K562 (cell line): ENCODE results near the gene FRMPD1. TPM values are rescaled to one million over a fixed set of nuclear protein-coding genes. Genes with fewer than 3 reads are reported as not detected.
"Not testable (repeated sequence)": the region's sequence is repeated elsewhere in the genome, so short reads cannot be mapped to it uniquely, and the experiment has no call there.

Experiments
- ATAC-seq: fragments of 200-7000 bp; cut with Tn5 transposase; 3 replicates; pipeline ENCODE4 v1.9.1; 2020; ENCODE audit warnings: moderate library complexity
- BruUV-seq: library from RNA; stranded (reverse); fragments of 400-500 nt; replicated peaks from 2 replicates; lab custom pipeline; 2021; lab: Mats Ljungman, UMichigan
- CTCF ChIA-PET: fragments of 300-600 bp; formaldehyde crosslinking; extraction: SDS; loops from one replicate; lab custom pipeline; 2021; ENCODE audit warnings: low intra/inter-chr PET ratio; lab: Yijun Ruan, JAX
- POLR2A ChIA-PET: fragments of 300-600, 350-650 bp; sonication (Branson Sonifier 250); formaldehyde crosslinking; extraction: SDS; loops from one replicate; lab custom pipeline; 2021; ENCODE audit warnings: antibody characterized with exemption, inconsistent platforms; lab: Yijun Ruan, JAX
- DNase-seq, 4 experiments: peaks; one replicate each; pipeline versions ENCODE4 v3.0.0 to v3.0.0-alpha.2; 2011 to 2018; ENCODE audit warnings: low spot score in 3 of 4, mixed read lengths in 3 of 4; ENCODE audit errors: extremely low read depth in 1 of 4
- FAIRE-seq: peaks from 2 replicates; lab custom pipeline; 2011; peaks lifted over from hg19 to GRCh38; lab: Jason Lieb, UNC
- H2AFZ ChIP-seq: 2 replicates; pipeline ENCODE4 v1.6.0; 2011; ENCODE audit warnings: low read depth, low read length, control low read depth, inconsistent platforms
- H3K27ac ChIP-seq: fragments of 200-600 bp; 3 replicates; pipeline ENCODE4 v1.8.0; 2011; ENCODE audit warnings: low read depth, mild to moderate bottlenecking, control low read depth, inconsistent platforms, low read length, moderate library complexity, mixed read lengths; ENCODE audit errors: extremely low read depth
- H3K27me3 ChIP-seq, 2 experiments: fragments of 300-600 bp in 1 of 2; 2 replicates in 1 of 2; 3 replicates in 1 of 2; pipeline versions ENCODE4 v1.6.0 to v1.8.0; 2011; ENCODE audit warnings: inconsistent platforms in 2 of 2, low read length in 2 of 2, mild to moderate bottlenecking in 1 of 2, mixed read lengths in 1 of 2, moderate library complexity in 1 of 2; ENCODE audit not compliant: control insufficient read depth in 2 of 2, insufficient read depth in 2 of 2
- H3K36me3 ChIP-seq: fragments of 300-600 bp; 3 replicates; pipeline ENCODE4 v1.8.0; 2011; ENCODE audit warnings: mild to moderate bottlenecking, low read length, inconsistent platforms; ENCODE audit not compliant: control insufficient read depth, insufficient read depth
- H3K4me1 ChIP-seq, 2 experiments: fragments of 200-600 bp in 1 of 2; replicated peaks in 1 of 2; 2 replicates in 1 of 2; 3 replicates in 1 of 2; pipeline versions ENCODE4 v1.5.1 to v1.8.0; 2011; ENCODE audit warnings: inconsistent platforms in 2 of 2, low read length in 2 of 2, mild to moderate bottlenecking in 1 of 2, mixed read lengths in 1 of 2, moderate library complexity in 1 of 2; ENCODE audit not compliant: control insufficient read depth in 2 of 2, insufficient read depth in 2 of 2
- H3K4me2 ChIP-seq: 2 replicates; pipeline ENCODE4 v1.6.1; 2011; ENCODE audit warnings: low read length, control low read depth, inconsistent platforms, mixed read lengths; ENCODE audit not compliant: insufficient read depth
- H3K4me3 ChIP-seq: fragments of 200-600 bp; sonication (generic), shearing (Covaris generic); 2 replicates; pipeline ENCODE4 v1.5.1; 2016; ENCODE audit warnings: control low read depth, inconsistent platforms
- H3K79me2 ChIP-seq: fragments of 200-600 bp; 3 replicates; pipeline ENCODE4 v1.8.0; 2011; ENCODE audit warnings: low read length, inconsistent platforms; ENCODE audit not compliant: control insufficient read depth, insufficient read depth
- H3K9ac ChIP-seq, 2 experiments: 2 replicates each; pipeline versions ENCODE4 v1.6.0 to v1.6.1; 2011; ENCODE audit warnings: low read depth in 2 of 2, low read length in 2 of 2, control low read depth in 1 of 2, inconsistent platforms in 1 of 2, mild to moderate bottlenecking in 1 of 2, mixed read lengths in 1 of 2; ENCODE audit not compliant: insufficient read depth in 1 of 2
- H3K9me1 ChIP-seq: one replicate; pipeline ENCODE4 v1.6.0; 2011; ENCODE audit warnings: inconsistent platforms, mild to moderate bottlenecking, low read length, moderate library complexity; ENCODE audit not compliant: control insufficient read depth, insufficient read depth
- H3K9me3 ChIP-seq: replicated peaks from 2 replicates; pipeline ENCODE4 v1.5.1; 2011; ENCODE audit warnings: low read depth, low read length, inconsistent platforms; ENCODE audit not compliant: control insufficient read depth, insufficient read depth
- H4K20me1 ChIP-seq: replicated peaks from 2 replicates; pipeline ENCODE4 v1.6.1; 2011; ENCODE audit warnings: low read length, inconsistent platforms, mixed read lengths; ENCODE audit not compliant: control insufficient read depth, insufficient read depth
- E2F3 ChIP-seq: fragments of 250-450 bp; sonication (Bioruptor Pico); IDR thresholded peaks from 2 replicates; pipeline ENCODE4 v1.4.0; 2020; ENCODE audit warnings: mild to moderate bottlenecking
- PPARD ChIP-seq: fragments of 250-450 bp; sonication (Bioruptor Pico); IDR thresholded peaks from 2 replicates; pipeline ENCODE4 v1.8.0; 2022; ENCODE audit warnings: inconsistent platforms, mild to moderate bottlenecking, moderate library complexity
- ZBTB40 ChIP-seq, 2 experiments: fragments of 450-650 bp in 1 of 2; sonication (generic) in 1 of 2; formaldehyde crosslinking in 1 of 2; IDR thresholded peaks; 2 replicates each; pipeline versions ENCODE4 v1.7.1 to v1.9.0; 2016 to 2022; ENCODE audit warnings: inconsistent platforms in 1 of 2, mild to moderate bottlenecking in 1 of 2, missing genetic modification reagents in 1 of 2
- WGBS: fragments of 100-300 bp; shearing (Covaris generic); methylation state at CpG from one replicate; pipeline ENCODE4 v1.1.6; 2016; ENCODE audit warnings: low coverage, mixed read lengths; ENCODE audit not compliant: insufficient coverage; ENCODE audit errors: missing lambda C conversion rate; 5-methylcytosine and 5-hydroxymethylcytosine counted together
- in situ Hi-C: fragments of 300-500 bp; cut with MboI; formaldehyde crosslinking; loops from 4 replicates; pipeline ENCODE4 v1.15.0; 2018; ENCODE audit warnings: inconsistent platforms, mixed read lengths
- intact Hi-C: fragments of 100-400 bp; cut with micrococcal nuclease; formaldehyde crosslinking; loops from 2 replicates; pipeline ENCODE4 v1.14.2; 2022
- polyA plus RNA-seq, 8 experiments: library from polyadenylated mRNA; depleted of rRNA in 4 of 8; stranded (reverse) in 5 of 8; unstranded in 3 of 8; fragments of >200 nt; fragmentation: Nextera tagmentation in 2 of 8; fragmentation: Illumina TruSeq in 1 of 8; extraction: Ambion mirVana in 2 of 8; extraction: Trizol in 1 of 8; gene quantifications; 2 replicates each; pipeline versions ENCODE4 v1.2.1 to v1.2.3, GENCODE V29; 2011 to 2014; ENCODE audit warnings: inconsistent platforms in 1 of 8, missing spikeins in 1 of 8
- total RNA-seq, 7 experiments: library from RNA; depleted of rRNA in 6 of 7; stranded (reverse); fragments of >200 nt in 6 of 7; fragmentation: Illumina TruSeq in 2 of 7; extraction: Trizol in 2 of 7; gene quantifications; 2 replicates each; pipeline versions ENCODE4 v1.2.1 to v1.2.3, GENCODE V29; 2011 to 2021; ENCODE audit warnings: low replicate concordance in 1 of 7
- TF ChIP-seq, protein P1 (sequence below): fragments of 450-650 bp; conservative IDR thresholded peaks from 2 replicates; pipeline ENCODE4 v1.6.1; 2016; ENCODE audit warnings: missing genetic modification characterization, low read depth, mild to moderate bottlenecking, control low read depth, missing compliant biosample characterization

FRMPD1 gene
- total and polyA plus RNA-seq, 9 of the 15 experiments (the other 6 are each of a cell fraction or from before 2014, with no cell fraction given), result not detected

GRCh38 chr9:37602061-37602460 lies 48.7 kb upstream of the FRMPD1 start:
- DNase-seq, H3K4me3 ChIP-seq, POLR2A ChIA-PET, BruUV-seq, H3K9ac ChIP-seq, ATAC-seq, H3K27ac ChIP-seq, intact Hi-C loops, FAIRE-seq, H4K20me1 ChIP-seq, H3K4me2 ChIP-seq, in situ Hi-C loops, CTCF ChIA-PET, H2AFZ ChIP-seq, H3K36me3 ChIP-seq, H3K4me1 ChIP-seq, H3K9me3 ChIP-seq, H3K9me1 ChIP-seq, H3K79me2 ChIP-seq: not testable (repeated sequence)
- H3K27me3 ChIP-seq, result peaks cover 21 to 22% of the 10 kb centered on the region in 2 experiments; a peak in 4 of 5 replicates
- 5% methylated on average over 4 of the region's 4 CpGs for WGBS

DNA sequence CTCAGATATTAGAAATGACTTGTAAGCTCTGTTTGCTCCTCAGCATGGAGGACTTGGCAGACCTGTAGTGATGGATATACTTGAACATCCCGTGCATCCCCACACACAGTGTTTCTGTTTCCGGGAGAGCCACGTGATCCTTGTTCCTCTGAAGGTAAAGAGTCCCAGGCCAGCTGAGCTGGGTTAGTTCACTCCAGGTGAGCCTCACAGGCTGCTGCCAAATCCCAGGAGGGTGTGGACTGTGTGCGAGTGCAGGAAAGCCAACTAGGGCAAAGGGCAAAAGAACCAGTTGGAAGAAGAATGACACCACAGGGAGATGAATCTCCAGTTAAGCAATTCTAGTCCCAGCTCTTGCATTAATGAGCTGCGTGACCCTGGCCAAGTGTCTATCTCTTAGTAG lies 47.9 kb upstream of the FRMPD1 start:
- WGBS, result 2% methylated on average over 5 of the region's 5 CpGs
- DNase-seq (no peak), ATAC-seq (peak; percentile 20; the same call in 1 of the 3 replicates), FAIRE-seq (no peak)
- ChIA-PET CTCF (no interaction called here), POLR2A (interaction anchor here (0.8 kb wide), 2 partner anchors 10 to 14 kb away, joined by 3 read pairs; partner anchors contain the start of gene TOMM5)
- H3K9me1 ChIP-seq, result no peaks in the 10 kb centered on the region
- in situ Hi-C loops, result no loop called here
- H3K9me3 ChIP-seq, result no peaks in the 10 kb centered on the region
- no peaks in the 10 kb centered on the region; a peak in 1 of 5 replicates for H3K4me1 ChIP-seq
- H3K4me2 ChIP-seq, result no peak overlapping the region
- H3K27me3 ChIP-seq, result peaks cover 27 to 28% of the 10 kb centered on the region in 2 experiments
- H3K4me3 ChIP-seq, result no peak overlapping the region
- no peak overlapping the region for H2AFZ ChIP-seq
- intact Hi-C loops, result no loop called here
- no peak overlapping the region for H3K27ac ChIP-seq
- no peak overlapping the region for H3K9ac ChIP-seq
- no peaks in the 10 kb centered on the region for H4K20me1 ChIP-seq
- no TSS peak for BruUV-seq
- no peaks in the 10 kb centered on the region for H3K79me2 ChIP-seq
- no peaks in the 10 kb centered on the region for H3K36me3 ChIP-seq
- TF ChIP-seq ZBTB40 (IDR thresholded peaks at IDR 0.05) (no peak), ZBTB40 (CRISPR knock-in tag; IDR thresholded peaks at IDR 0.05) (no peak), PPARD (CRISPR knock-in tag) (no peak), E2F3 (CRISPR knock-in tag) (no peak)
- TF ChIP-seq, protein P1, sequence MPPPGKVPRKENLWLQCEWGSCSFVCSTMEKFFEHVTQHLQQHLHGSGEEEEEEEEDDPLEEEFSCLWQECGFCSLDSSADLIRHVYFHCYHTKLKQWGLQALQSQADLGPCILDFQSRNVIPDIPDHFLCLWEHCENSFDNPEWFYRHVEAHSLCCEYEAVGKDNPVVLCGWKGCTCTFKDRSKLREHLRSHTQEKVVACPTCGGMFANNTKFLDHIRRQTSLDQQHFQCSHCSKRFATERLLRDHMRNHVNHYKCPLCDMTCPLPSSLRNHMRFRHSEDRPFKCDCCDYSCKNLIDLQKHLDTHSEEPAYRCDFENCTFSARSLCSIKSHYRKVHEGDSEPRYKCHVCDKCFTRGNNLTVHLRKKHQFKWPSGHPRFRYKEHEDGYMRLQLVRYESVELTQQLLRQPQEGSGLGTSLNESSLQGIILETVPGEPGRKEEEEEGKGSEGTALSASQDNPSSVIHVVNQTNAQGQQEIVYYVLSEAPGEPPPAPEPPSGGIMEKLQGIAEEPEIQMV (tag), result no peak
